Right renal pelvis (tissue), 4 donors: ENCODE measurements around the gene CREM. TPM values are rescaled to one million over a fixed set of nuclear protein-coding genes. Genes with fewer than 3 reads are reported as not detected.
"Not testable (repeated sequence)": the region's sequence is repeated elsewhere in the genome, so short reads cannot be mapped to it uniquely, and the experiment has no call there.

ENCODE experiments used
- DNase-seq, 4 donors: peaks; one replicate each; pipeline ENCODE4 v3.0.0-alpha.2; 2013; ENCODE audit warnings: low read depth in 4 of 4, low spot score in 3 of 4, missing footprints in 1 of 4
- polyA plus RNA-seq, 4 donors: library from polyadenylated mRNA; unstranded; fragments of 120-200 nt; gene quantifications; one replicate each; pipeline ENCODE4 v1.2.1, GENCODE V29; 2013; ENCODE audit not compliant: insufficient read length in 4 of 4

The CREM gene
- polyA plus RNA-seq: 10 to 100 TPM; 48.5 to 86.8 (median 49.6) TPM

DNA sequence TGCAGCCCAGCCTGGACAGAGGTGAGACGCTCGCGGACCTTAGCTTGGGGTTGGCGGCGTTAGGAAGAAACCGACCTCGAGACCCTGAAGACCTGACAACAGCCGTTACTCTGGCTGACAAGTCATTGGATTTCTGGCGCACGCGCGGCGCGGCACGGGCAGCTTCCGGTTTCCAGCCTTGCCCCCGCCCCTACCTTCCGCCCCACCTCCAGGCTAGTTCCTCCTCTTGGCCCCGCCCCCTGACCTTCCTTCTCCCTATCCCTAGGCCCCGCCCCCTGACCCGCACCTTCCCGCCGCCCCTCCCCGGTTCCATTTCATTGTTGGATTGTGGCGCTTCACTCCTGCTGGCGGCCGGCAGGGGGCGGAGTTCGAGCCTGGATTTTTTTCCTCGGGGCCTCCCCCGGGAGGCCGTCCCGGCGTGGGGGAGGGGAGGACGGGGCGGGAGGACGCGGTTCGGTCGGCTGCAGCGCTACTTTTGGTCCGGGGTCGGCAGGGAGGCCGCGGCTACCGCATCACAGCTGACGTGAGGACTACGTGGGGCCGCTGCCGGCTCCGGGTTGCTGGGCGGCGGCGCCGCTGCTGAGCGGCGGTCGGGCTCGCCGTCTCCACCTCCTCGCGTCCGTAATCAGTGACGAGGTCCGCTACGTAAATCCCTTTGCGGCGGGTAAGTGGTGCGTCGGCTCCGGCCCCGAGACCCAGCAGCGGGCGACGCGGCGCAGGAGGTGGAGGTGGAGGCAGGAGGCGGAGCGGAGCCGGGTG is at the start of gene CREM:
Gene CREM (plus strand): TSS at position 317 of the 759 bp plus-strand sequence. CDS start 10,990 bp downstream, outside the sequence.
- DNase-seq: peak; percentile 93 to 95 (median 94)

DNA sequence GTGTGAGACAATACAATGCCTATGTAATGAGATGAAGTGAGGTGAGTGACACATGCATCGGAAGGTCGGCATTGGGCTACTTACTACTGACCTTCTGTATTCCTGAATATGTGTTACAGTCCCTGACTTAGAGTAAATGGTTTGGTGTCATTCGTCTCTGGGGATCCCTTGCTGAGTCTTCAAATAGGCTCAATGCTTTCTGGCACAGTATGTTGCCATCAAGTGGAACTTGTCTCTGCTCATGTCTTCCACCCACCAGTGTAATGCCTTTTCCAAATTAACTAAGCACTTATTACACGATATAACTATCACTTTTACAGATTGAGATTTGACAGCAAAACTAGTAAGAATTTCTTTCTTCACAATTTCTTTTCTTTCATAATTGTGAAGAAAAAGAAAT is 47.4 kb upstream of the CREM start:
- no peak for DNase-seq

DNA sequence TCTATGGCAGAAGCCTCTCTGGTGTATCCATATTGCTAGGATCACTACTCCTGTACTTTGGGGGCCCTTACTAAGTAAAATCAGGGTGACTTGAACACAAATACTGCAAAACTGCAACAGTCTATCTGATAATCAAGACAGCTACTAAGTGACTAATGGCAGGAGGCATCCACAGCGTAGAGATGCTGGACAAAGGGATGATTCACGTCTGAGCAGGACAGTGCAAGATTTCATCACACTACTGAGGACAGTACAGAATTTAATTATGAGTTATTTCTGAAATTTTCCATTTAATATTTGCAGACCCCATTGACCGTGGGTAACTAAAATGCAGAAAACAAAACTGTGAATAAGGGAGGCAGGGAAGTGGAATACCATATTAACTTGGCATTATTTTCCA is 46.9 kb upstream of the CREM start:
- no peak for DNase-seq

DNA sequence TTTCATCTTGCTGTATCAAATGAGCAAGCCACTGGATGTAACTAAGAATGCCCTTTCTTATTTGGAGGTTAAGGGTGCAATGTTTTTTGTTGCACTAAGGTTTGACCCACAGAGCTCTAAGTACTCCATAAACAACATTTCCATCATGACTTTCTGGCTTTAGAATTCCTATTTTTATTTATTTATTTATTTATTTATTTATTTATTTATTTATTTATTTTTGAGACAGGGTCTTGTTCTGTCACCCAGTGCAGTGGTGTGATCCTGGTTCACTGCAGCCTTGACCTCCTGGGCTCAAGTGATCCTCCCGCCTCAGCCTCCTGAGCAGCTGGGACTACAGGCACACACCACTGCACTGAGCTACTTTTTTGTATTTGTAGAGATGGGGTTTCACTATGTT is 46.4 kb upstream of the CREM start:
- not testable (repeated sequence) for DNase-seq

DNA sequence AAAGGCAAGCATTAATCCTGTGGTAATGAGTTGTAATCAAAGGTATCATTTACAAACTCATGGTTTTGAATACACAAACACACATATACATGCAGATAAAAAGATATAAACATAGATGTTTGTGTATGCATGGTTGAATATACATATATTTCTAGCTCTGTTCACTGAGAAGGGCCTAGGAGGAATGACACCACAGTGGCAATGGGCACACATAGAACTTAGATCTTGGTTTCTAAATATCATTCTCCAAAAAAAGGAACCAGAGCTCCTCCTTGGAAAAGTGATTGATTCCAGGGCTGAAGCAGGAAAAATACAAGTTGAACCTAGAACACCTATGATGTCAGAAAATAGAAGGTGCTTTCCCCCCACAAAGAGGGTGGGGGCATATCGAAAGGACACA is 43.4 kb upstream of the CREM start:
- DNase-seq: no peak

DNA sequence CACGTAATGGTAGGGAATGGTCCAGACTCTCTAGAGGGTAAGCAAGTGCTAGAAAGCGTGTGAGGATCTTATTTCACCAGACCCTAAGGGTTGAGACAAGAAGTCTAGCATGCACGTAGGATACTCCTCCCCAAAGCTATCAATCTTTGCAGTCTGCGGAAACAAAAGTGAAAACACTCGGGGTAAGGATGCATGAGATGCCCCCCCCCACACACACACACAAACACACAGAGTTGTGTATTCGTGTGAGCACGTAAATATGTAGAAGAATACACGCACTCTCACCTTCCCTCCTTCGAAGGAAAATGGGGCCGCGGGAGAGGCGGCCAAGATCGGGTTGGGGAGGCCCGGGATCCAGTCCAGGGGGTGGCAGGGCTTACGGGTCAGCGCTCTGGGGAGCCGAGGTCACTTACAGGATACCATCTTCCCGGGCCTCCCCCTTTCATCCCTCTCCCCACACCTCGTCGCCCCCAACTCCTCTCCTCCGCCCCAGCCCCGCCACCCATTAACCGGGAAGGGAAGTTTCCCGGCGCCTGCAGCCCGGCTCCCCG is 37.0 kb upstream of the CREM start:
- peak; percentile 13 to 42 (median 30) for DNase-seq

DNA sequence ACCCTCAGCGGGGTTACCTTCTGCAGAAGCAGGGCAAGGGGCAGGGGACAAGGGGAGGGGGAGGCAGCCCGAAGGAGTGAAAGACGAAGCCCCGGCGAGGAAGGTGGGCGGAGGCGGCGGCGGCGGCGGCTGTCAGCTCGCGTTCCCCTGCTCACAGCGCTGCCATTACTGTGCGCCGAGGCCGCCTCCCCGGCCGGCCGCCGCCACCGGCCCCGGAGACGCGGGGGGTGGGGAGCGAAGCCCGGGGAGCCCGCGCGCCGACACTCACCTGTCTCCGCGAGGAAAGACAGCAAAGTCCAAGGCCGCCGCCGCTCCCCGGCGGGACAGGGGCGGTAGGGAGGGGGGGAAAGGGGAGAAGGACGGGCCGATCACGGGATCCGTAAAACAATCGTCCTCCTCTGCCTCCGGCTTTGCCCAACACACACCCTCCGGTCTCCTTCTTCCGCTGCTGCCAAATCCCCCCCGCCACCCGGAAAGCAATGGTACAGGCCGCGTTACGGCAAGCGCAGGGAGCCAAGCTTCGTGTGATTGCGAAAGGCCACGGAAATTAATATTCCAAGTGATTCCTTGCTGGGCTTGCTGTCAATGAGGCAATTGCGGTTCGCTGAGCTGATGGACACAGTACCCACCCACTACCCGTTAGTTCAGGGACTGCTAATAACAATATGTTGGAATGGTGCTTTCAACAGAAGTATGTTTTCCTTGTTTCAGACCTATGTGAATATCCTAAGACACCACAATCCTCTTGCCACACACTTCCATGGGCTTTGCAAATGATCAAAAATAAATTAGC is 36.3 kb upstream of the CREM start, which contains the start of gene CUL2:
Gene CUL2 (minus strand): TSS at position 180 of the 793 bp plus-strand sequence. CDS start 19,024 bp downstream, outside the sequence.
- peak; percentile 88 to 95 (median 92) for DNase-seq

DNA sequence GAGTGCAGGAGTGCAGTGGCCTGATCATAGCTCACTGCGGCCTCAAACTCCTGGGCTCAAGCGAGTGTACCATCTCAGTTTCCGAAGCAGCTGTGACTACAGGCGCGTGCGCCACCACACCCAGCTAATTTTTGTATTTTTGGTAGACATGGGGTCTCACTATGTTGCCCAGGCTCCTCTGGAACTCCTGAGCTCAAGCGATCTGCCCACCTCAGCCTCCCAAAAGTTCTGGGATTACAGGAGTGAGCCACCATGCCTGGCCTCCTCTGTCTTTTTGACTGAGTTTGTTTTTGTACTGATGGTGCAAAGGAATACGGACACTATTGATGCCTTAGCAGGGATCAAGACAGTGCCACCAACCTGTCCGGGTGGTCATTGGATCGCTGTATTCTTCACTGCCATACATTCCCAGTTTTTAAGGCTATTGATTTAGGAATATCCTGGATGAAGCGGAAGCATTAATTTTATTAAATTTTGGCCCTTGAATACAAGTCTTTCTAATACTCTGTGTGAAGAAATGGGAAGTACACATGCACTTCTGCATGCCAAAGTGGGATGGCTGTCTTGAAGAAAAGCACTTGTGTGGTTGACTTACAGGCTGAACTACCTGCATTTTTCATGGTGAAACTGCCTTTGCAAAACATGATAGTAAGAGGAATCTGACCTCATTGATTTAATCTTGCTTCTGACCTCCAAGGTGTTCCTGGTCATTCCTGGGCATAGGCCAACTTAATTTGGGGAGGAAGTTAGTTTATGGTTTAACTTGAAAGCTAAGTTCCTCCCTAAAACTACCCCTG is 34.5 kb upstream of the CREM start:
- DNase-seq: no peak

DNA sequence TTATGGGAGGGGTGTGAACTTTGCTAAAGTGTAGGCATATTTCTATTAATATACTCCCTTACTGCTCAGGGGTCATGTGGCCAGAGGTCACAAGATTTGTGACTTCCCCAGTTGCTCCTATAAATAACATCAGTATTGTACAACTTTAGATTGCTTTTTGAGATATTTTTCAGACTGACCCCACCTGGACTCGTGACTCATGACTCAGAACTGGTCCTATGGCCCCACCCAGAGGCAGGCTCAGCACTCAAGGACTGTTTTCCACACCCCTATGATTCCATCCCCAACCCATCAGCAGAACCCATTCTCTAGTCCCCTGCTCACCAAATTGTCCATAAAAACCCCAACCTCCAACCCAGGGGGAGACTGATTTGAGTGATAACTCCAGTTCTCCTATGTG is 33.8 kb upstream of the CREM start:
- no peak for DNase-seq

DNA sequence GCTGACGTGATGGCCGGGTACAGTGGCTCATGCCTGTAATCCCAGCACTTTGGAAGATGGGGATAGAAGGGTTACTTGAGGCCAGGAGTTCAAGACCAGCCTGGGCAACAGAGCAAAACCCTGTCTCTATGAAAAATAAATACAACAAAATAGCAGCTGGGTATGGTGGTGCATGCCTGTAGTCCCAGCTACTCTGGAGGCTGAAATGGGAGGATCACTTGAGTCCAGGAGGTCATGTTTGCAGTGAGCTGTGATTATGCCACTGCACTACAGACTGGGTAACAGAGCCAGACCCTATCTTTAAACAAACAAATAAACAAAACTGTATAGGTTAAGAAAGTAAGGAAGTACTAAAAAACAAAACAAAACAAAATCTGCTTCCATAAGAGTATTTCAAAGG is 30.3 kb upstream of the CREM start:
- no peak for DNase-seq

DNA sequence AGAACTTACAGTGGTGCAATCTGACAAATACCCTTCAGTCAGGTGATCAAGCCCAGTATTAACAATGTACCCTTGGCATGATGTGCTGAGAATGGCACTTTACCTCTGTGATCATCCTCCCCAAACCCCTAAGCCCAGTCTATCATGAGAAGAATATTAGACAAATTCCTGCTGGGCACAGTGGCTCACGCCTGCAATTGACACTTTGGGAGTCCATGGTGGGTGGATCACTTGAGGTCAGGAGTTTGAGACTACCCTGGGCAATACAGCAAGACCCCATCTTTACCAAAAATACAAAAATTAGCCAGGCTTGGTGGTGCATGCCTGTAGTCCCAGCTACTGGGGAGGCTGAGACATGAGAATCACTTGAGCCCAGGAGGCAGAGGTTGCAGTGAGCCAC is 29.1 kb upstream of the CREM start:
- no peak for DNase-seq

DNA sequence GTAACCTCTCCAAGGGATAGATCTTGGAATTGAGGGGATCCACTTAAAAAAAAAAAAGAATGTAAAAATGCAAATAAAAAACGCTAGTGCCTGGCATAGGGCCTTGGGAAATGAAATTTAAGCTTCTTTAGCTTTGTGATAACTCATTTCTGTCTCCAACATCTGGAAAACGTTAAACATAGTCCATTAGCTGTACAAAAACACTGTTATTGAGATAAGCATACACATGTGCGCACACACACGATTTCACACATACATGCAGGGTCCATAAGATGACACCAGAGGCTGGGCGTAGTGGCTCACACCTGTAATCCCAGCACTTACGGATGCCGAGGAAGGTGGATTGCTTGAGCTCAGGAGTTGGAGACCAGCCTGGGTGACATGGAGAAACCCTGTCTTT is 22.8 kb upstream of the CREM start:
- no peak for DNase-seq

DNA sequence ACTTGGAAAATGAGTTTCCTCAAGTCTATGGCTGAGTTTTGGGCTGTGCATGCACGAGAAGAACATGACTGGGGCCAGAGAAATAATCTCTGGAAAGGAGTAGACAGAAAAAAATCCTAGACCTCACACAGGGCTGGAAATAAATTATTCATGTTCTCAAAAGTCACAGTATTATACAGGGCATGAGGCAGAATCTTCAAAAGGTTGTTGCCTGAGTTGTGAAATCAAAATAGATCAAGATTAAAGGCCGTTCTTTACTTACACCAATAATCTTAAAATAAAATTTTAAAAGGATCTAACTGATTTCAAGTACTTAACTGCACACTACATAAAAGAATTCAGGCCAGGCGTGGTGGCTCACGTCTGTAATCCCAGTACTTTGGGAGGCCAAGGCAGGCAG is 14.1 kb upstream of the CREM start:
- no peak for DNase-seq

DNA sequence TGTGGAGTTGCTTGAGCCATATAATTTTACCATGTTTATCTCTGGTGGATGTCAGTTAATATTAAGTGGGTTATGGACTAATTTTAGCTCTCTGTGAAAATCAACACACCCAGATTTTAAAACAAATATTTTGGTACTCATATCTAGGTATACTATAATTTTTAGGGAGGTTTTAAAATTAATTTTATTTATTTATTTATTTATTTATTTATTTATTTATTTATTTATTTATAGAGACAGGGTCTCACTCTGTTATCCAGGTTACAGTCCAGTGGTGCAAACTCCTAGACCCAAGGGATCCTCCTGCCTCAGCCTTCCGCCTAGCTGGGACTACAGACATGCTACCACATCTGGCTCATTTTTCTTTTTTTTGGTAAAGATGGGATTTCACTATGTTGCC is 7.3 kb upstream of the CREM start:
- DNase-seq: no peak

DNA sequence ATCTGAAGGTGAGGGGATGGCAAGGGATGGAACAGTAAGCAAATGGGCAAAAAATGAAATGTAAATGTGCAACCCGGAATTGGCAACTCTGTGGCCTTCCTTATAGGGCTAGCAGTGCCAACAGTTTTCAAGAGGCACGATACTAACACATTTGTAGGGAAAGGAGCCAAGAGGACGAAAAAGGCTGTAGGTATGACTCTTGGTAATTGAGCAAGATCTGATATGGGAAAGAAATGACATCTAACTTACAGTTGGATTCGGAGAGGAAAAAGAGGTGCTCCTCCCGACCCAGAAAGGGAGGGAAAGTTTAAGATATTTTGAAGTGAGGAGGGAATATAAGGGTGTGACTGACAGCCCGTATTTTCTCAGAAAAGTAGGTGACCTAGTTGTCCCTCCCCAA is 2.1 kb upstream of the CREM start:
- DNase-seq: no peak

DNA sequence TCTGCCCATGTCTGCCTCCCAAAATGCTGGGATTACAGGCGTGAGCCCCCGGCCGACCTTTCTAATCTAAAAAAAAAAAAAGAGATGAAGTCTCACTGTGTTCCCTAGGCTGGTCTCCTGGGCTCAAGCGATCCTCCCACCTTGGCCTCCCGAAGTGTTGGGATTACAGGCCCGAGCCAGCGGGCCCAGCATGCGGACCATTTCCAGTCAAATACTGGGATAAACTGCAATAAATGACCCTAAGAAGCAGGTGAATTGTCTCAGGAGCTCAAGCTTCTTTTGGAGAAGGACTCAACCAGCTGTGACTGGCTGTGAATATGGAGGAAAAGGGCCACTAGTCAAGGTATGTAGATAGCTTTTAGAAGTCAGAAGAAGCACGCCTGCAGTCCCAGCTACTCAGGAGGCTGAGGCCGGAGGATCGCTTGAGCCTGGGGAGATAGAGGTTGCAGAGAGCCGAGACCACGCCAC is 550 bp upstream of the CREM start:
- DNase-seq: no peak

DNA sequence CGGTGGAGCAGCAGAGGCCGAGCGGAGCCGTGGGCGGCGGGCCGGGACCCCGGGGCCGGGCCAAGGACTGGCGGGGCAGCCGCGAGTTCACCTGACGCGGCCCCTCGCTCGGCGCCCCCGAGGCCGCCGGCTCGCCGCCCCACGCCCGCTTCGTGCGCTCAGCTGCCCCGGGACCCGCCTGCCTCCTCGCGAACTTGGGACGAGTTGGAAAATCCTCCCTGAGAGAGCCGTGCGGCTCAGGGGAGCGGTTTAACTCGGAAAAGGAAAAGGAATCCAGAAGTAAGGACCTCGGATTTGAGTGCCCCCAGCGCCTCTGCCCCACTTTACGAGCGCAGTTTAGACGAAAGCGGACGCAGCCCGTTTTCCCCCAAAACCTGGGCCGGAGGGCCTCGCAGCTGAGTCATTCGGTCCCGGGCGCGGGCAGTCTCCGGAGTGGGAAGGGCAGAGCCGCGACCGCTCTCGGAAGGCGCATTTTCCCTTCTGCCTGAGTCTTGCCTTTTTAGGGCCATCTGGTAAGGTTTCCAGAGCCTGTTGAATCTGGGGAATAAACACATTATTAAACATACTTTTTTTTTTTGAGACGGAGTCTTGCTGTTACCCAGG is 744 bp downstream of the CREM start:
- DNase-seq: peak; percentile 31 to 58 (median 40)

DNA sequence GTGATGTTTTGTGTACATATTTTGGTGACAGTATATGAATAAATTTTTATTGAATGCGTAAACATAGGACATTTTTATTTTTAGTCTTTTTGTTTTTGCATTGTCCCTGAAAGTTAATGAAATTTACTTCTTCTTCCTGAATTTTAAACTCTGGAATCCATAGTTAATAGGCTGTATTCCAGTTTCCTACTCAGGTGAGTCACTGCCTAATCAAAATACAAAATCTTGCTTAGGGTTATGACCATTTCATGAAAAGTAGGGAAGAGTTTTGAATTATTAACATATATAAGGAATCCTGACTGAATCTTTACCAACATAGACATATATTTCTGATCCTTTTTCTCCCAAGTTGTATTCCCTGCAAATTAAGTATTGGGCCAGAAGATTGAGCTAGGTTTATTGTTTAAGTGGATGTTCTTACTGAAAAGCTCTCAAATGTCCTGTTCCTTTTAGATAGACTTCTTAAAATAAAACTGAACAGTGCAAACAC is 2.6 kb downstream of the CREM start:
- DNase-seq: no peak

DNA sequence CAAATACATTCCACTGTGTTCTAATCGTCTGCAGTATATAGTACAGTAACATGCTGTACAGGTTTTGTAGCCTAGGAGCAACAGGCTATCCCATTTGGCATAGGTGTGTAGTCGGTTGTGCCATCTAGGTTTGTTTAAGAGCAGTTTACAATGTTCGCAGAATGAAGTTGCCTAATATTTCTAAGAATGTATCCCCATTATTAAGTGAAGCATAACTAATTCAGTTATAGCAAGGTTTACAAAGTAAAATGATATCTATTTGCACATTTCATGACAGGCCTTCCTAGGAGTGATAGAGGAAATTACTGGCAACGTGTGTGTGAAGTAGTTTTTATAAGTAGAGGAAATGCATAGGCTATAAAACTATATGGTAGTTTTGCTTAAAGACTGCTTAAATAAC is 4.0 kb downstream of the CREM start:
- no peak for DNase-seq

DNA sequence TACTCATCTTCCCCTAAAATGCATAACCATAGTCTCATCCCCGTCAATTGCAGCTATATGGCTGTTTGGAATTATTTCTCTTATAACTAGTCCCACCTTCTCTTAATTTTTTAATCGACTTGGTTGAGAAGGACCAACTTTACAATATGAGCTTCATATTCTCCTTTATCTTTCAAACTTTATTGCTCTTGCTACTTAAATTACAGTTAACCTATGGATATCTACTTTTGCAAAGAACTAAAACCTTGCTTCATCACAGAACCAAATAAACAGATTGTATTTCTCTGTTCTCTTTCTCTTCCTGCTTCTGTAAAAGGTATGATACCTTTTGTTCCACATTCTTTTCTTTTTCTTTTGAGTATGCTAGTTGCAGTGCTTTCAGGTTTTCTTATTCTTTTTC is 6.1 kb downstream of the CREM start:
- no peak for DNase-seq
